SK-N-SH treated with all-trans-retinoic acid at 6 μM for 48 hours (cell line): ENCODE data around the gene DNAJC1.

Experiments used
- ZFP3 ChIP-seq: fragments of 250-450 bp; sonication (Bioruptor Pico); IDR thresholded peaks from 2 replicates; pipeline ENCODE4 v1.5.0; 2020; ENCODE audit warnings: mild to moderate bottlenecking, moderate library complexity
- TF ChIP-seq, protein P1 (sequence below): fragments of 250-450 bp; sonication (Bioruptor Pico); IDR thresholded peaks from 2 replicates; pipeline ENCODE4 v1.8.0; 2020; ENCODE audit warnings: mild to moderate bottlenecking, moderate library complexity, borderline replicate concordance
- TF ChIP-seq, protein P2 (sequence below): fragments of 250-450 bp; sonication (Bioruptor Pico); IDR thresholded peaks from 2 replicates; pipeline ENCODE4 v1.5.1; 2021; ENCODE audit warnings: mild to moderate bottlenecking, moderate library complexity

DNA sequence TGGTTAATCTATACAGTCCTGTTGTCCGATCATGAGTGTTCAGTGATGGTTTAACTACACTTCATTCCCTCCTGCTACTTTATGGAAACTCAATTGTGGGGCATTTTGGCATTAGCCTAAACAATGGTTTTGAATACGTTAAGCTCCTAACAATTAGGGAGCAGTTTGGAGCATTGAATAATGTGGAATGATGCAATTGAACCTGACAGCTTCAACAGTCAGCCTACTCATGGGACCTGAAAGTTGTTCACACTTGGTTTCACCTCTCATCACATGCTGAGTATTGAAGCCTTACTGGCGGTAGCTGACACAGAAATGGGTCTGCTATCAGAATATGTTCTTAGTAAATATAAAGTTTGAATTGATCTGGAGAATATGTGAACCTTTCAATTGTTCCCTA lies 283.4 kb downstream of the DNAJC1 start:
- TF ChIP-seq, protein P1, sequence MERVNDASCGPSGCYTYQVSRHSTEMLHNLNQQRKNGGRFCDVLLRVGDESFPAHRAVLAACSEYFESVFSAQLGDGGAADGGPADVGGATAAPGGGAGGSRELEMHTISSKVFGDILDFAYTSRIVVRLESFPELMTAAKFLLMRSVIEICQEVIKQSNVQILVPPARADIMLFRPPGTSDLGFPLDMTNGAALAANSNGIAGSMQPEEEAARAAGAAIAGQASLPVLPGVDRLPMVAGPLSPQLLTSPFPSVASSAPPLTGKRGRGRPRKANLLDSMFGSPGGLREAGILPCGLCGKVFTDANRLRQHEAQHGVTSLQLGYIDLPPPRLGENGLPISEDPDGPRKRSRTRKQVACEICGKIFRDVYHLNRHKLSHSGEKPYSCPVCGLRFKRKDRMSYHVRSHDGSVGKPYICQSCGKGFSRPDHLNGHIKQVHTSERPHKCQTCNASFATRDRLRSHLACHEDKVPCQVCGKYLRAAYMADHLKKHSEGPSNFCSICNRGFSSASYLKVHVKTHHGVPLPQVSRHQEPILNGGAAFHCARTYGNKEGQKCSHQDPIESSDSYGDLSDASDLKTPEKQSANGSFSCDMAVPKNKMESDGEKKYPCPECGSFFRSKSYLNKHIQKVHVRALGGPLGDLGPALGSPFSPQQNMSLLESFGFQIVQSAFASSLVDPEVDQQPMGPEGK (CRISPR knock-in tag), result no peak
- TF ChIP-seq, protein P2, sequence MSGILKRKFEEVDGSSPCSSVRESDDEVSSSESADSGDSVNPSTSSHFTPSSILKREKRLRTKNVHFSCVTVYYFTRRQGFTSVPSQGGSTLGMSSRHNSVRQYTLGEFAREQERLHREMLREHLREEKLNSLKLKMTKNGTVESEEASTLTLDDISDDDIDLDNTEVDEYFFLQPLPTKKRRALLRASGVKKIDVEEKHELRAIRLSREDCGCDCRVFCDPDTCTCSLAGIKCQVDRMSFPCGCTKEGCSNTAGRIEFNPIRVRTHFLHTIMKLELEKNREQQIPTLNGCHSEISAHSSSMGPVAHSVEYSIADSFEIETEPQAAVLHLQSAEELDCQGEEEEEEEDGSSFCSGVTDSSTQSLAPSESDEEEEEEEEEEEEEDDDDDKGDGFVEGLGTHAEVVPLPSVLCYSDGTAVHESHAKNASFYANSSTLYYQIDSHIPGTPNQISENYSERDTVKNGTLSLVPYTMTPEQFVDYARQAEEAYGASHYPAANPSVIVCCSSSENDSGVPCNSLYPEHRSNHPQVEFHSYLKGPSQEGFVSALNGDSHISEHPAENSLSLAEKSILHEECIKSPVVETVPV (CRISPR knock-in tag), result no peak
- TF ChIP-seq ZFP3 (CRISPR knock-in tag), result no peak
